DOHH2 (cell line): ENCODE results near the gene ADAM19.

Experiments
- H3F3A ChIP-seq: fragments of 200-600 bp; sonication (generic), shearing (Covaris generic); 2 replicates; pipeline ENCODE4 v1.6.0; 2016; ENCODE audit warnings: antibody characterized with exemption, mild to moderate bottlenecking; ENCODE audit not compliant: control insufficient read depth, insufficient read depth
- H3K27ac ChIP-seq: fragments of 200-600 bp; sonication (generic); 2 replicates; pipeline ENCODE4 v1.5.1; 2014; ENCODE audit warnings: low read depth, mild to moderate bottlenecking, low read length, moderate library complexity
- H3K27me3 ChIP-seq: fragments of 200-600 bp; sonication (generic); 2 replicates; pipeline ENCODE4 v1.6.1; 2014; ENCODE audit warnings: mild to moderate bottlenecking, low read length, mixed read lengths; ENCODE audit not compliant: control insufficient read depth
- H3K36me3 ChIP-seq: fragments of 200-600 bp; sonication (generic); 2 replicates; pipeline ENCODE4 v1.6.1; 2014; ENCODE audit warnings: mild to moderate bottlenecking, low read length, moderate library complexity, mixed read lengths; ENCODE audit not compliant: control insufficient read depth
- H3K4me1 ChIP-seq: fragments of 200-600 bp; sonication (generic); 2 replicates; pipeline ENCODE4 v1.6.1; 2014; ENCODE audit warnings: mild to moderate bottlenecking, low read length, mixed read lengths; ENCODE audit not compliant: control insufficient read depth
- H3K4me2 ChIP-seq: fragments of 200-600 bp; sonication (generic); 2 replicates; pipeline ENCODE4 v1.6.0; 2014; ENCODE audit warnings: mild to moderate bottlenecking, low read length, moderate library complexity
- H3K4me3 ChIP-seq: fragments of 200-600 bp; sonication (generic); 2 replicates; pipeline ENCODE4 v1.5.1; 2014; ENCODE audit warnings: mild to moderate bottlenecking, low read length, mixed read lengths
- H3K79me2 ChIP-seq: fragments of 200-600 bp; sonication (generic); 2 replicates; pipeline ENCODE4 v1.6.1; 2014; ENCODE audit warnings: mild to moderate bottlenecking, low read length, mixed read lengths; ENCODE audit not compliant: control insufficient read depth
- H3K9me2 ChIP-seq: fragments of 200-600 bp; sonication (generic); replicated peaks from 2 replicates; pipeline ENCODE4 v1.6.1; 2014; ENCODE audit warnings: mild to moderate bottlenecking, low read length, mixed read lengths; ENCODE audit not compliant: control insufficient read depth
- H3K9me3 ChIP-seq: fragments of 200-600 bp; sonication (generic); 2 replicates; pipeline ENCODE4 v1.6.1; 2014; ENCODE audit warnings: antibody characterized with exemption, low read length, mixed read lengths; ENCODE audit not compliant: control insufficient read depth, insufficient read depth
- H4K20me1 ChIP-seq: fragments of 200-600 bp; sonication (generic); 2 replicates; pipeline ENCODE4 v1.6.0; 2014; ENCODE audit warnings: low read depth, mild to moderate bottlenecking, antibody characterized with exemption, low read length, moderate library complexity; ENCODE audit not compliant: control insufficient read depth, insufficient read depth
- CTCF ChIP-seq: fragments of 200-600 bp; sonication (generic); IDR thresholded peaks from one replicate; pipeline ENCODE4 v1.5.1; 2014; ENCODE audit warnings: antibody characterized with exemption, mild to moderate bottlenecking, low read depth, low read length; ENCODE audit not compliant: poor library complexity, severe bottlenecking
- EZH2phosphoT487 ChIP-seq: fragments of 200-600 bp; sonication (generic); IDR thresholded peaks from 2 replicates; pipeline ENCODE4 v1.6.1; 2017; ENCODE audit warnings: borderline replicate concordance, mild to moderate bottlenecking, antibody characterized with exemption, low read length, moderate library complexity, mixed read lengths

Gene ADAM19

DNA sequence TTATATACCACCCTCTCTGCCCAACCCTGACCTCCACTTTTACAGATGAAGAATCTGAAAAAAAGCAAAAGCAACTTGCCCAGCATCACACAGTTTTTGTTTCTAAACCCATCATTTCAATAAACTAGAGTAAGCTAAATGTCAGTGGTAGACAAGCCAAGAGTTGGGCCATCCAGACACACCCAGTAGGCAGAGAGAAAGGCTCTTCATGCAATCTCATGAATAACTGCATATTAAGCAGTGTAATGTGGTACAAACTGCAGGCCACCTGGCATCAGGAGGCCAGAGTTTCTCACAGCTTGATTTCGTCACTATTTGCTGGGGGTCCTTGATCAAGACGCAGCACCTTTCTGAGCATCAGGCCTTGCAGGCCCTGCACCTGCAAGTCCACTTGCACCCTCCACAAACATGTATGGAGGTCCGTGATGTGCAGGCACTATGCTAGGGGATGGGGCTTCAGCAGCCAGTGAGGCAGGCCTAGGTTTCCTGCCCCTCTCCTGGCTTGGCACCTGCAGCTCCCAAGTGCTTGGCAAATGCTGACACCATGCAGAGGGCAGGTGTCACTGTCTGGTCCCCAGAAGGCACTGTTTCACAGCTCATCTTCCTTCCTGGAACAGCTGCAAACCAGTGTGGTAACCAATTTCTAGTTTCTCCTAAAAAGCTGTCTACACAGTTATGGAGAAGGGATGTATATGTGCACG, 29.8 kb downstream of the ADAM19 start:
- Histone ChIP-seq H3K9me2 (no peaks in the 10 kb centered on the region), H3K9me3 (no peaks in the 10 kb centered on the region), H3K4me1 (peaks cover 100% of the 10 kb centered on the region), H3K27me3 (no peaks in the 10 kb centered on the region), H4K20me1 (peaks cover 28% of the 10 kb centered on the region), H3K27ac (no peak overlapping the region), H3K4me3 (no peak overlapping the region), H3K36me3 (peaks cover 88% of the 10 kb centered on the region), H3K79me2 (peaks cover 100% of the 10 kb centered on the region), H3K4me2 (no peak overlapping the region), H3F3A (no peaks in the 10 kb centered on the region)
- TF ChIP-seq CTCF (no peak), EZH2phosphoT487 (no peak)

DNA sequence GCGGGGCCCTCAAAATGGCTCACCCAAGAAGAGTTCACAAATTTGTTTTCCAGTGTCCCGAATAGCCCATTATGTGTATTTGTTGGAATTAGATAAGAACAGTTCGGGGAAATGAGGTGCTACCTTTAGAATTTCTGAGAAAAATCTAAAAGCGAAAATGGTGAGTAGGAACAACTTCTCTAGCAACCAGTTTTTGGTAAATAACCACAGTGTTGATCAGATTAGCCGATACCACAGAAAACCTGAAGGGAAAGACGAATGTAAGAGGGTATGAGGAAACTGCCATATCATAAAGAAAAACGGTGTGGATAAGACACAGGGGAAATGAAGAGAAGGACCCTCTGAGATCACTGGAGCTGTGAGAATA, 31.0 kb downstream of the ADAM19 start:
- Histone ChIP-seq H3K4me2 (no peak overlapping the region), H4K20me1 (peaks cover 32% of the 10 kb centered on the region), H3K27me3 (no peaks in the 10 kb centered on the region), H3K79me2 (peaks cover 100% of the 10 kb centered on the region), H3K4me3 (no peak overlapping the region), H3F3A (no peaks in the 10 kb centered on the region), H3K36me3 (peaks cover 88% of the 10 kb centered on the region), H3K27ac (no peak overlapping the region), H3K4me1 (peaks cover 100% of the 10 kb centered on the region), H3K9me2 (no peaks in the 10 kb centered on the region), H3K9me3 (no peaks in the 10 kb centered on the region)
- TF ChIP-seq EZH2phosphoT487 (no peak), CTCF (no peak)

GRCh38 chr5:157543825-157544622, 31.6 kb downstream of the ADAM19 start:
- H3K36me3 ChIP-seq: peaks cover 88% of the 10 kb centered on the region
- H4K20me1 ChIP-seq: peaks cover 32% of the 10 kb centered on the region
- H3K4me3 ChIP-seq: no peak overlapping the region
- H3F3A ChIP-seq: no peaks in the 10 kb centered on the region
- H3K4me1 ChIP-seq: peaks cover 100% of the 10 kb centered on the region
- H3K27ac ChIP-seq: no peak overlapping the region
- peak overlapping the region; percentile 1; the same call in 1 of the 2 replicates for H3K4me2 ChIP-seq
- no peaks in the 10 kb centered on the region for H3K27me3 ChIP-seq
- H3K9me2 ChIP-seq: no peaks in the 10 kb centered on the region
- TF ChIP-seq CTCF (no peak), EZH2phosphoT487 (no peak)
- H3K79me2 ChIP-seq: peaks cover 100% of the 10 kb centered on the region
- H3K9me3 ChIP-seq: no peaks in the 10 kb centered on the region
